ENCODE data around the gene GNMT.
"Not testable (repeated sequence)": the region's sequence is repeated elsewhere in the genome, so short reads cannot be mapped to it uniquely, and the experiment has no call there.

Gene GNMT

DNA sequence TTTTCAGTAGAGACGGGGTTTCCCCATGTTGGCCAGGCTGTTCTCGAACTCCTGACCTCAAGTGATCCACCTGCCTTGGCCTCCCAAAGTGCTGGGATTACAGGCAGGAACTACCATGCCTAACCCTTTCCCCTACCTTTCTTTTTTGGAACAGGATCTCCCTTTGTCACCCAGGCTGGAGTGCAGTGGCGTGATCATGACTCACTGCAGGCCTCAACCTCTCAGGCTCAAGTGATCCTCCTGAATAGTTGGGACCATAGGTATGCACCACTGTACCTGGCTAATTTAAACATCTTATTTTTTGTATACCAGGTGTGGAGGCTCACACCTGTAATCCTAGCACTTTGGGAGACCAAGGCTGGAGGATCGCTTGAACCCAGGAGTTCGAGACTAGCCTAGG, 19.2 kb upstream of the GNMT start:
- DNase-seq (ENCODE audit: low read depth): not testable (repeated sequence)

DNA sequence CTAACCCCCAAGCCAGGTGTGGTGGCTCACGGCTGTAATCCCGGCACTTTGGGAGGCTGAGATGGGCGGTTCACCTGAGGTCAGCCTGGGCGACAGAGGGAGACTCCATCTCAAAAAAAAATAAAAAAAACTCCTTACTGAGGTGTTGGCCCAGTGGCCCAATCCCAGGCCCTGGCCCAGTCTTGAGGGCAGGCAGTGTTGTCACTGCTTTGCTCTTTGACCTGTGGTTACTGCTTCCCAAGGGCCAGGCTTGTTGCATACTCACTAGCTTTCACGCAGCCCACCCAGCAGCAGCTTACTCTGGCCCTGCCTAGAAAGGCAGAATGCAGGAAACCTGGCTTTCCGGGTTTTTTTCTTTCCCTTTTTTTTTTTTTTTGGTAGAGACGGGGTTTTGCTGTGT, 18.1 kb upstream of the GNMT start:
- DNase-seq (ENCODE audit: low read depth): no peak

DNA sequence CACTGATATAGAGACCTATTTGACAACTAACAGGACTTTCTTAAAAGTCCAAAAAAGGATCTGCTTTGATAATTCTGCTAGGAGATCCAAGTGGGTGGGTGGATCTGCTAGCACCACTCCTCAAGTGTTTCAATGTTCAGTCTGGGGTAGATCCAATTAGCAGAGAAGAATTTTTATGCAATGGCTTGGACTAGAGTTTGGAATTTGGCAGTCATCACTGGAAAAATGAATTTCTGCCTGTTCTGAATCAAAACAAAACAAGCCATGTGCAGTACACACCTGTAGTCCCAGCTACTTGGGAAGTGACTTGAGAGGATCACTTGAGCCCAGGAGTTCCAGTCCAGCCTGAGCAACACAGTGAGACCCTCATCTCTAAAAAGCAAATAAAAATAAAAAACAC, 12.6 kb upstream of the GNMT start:
- no peak for DNase-seq (ENCODE audit: low read depth)

DNA sequence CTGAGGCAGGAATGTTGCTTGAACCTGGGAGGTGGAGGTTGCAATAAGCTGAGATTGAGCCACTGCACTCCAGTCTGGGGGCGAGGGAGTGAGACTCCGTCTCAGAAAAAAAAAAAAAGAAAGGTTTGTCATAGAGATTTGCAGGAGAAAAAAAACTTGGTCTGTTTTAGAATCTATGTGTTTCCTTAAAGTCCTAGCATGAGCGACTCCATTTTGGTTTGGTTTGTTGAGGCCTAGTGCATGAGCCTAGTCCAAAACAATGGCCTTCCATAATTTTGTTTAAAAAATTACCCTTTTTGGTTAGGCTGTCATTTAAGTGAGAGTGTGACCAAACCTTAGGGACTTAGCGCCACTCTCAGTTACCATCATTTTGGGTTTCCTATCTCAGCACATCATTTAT, 8.2 kb upstream of the GNMT start:
- no peak for DNase-seq (ENCODE audit: low read depth)

DNA sequence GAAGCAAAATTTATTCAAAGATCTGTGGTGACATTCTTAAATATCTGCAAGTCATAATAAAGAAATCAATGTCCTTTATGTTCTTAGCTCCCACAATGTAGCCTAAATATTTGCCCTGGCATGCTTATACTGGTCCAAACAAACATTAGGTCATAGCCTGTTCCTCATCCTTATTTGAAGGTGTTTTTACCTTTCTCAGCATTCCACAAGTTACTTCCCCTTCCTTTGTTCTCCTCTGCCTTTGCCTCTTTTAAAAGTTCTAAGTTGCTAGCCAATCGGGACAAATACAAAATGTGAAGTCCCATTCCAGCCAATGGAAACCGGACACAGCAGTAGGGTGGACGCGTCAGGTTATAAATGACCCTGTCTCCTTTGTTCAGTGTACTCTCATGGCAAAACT, 6.1 kb upstream of the GNMT start:
- DNase-seq (ENCODE audit: low read depth): not testable (repeated sequence)

DNA sequence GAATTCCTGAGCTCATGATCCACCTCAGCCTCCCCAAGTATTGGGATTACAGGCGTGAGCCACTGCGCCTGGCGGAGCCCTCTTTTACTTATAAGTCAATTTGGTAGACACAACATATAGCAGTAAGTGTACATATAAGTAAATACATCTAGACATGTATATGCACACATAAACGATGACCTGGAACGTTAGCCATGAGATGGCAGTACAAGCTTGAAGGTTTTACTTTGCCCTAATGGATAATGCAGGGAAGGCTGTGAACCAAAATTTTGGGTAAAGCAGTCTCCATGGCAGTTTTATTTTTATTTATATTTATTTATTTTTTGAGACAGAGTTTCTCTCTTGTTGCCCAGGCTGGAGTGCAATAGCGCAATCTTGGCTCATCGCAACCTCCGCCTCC, 2.4 kb upstream of the GNMT start:
- no peak for DNase-seq (ENCODE audit: low read depth)

DNA sequence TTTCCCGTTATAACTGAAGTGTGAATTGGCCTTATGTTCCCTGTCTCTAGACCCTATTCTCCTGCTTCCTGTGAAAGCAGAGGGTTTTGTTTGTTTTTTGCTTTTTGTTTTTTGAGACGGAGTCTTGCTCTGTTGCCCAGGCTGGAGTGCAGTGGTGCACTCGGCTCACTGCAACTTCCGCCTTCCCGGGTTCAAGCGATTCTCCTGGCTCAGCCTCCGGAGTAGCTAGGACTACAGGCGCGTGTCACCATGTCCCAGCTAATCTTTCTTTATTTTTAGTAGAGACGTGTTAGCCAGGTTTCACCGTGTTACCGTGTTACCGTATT, 674 bp upstream of the GNMT start:
- no peak for DNase-seq (ENCODE audit: low read depth)

DNA sequence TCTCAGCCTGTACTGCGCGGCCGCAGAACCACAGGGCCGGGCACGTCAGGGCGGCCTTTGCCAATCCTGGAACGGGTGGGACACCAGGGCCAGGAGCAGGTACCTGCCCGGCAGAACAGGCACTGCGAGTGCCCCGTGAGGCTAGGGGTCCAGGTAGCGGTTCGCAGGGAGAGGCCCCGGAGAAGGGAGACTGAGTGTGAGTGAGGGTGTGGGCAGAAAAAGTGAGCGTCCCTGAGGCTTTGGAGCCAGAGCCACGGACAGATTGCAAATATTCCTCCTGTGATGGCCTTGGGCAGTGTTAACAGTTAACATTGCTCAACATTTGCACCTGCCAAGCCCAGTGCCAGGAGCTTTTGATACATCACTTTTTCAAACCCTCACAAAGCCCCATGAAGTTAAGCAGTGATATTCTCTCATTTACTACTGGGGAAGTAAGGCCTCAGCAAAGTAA, 491 bp downstream of the GNMT start:
- no peak for DNase-seq (ENCODE audit: low read depth)

DNA sequence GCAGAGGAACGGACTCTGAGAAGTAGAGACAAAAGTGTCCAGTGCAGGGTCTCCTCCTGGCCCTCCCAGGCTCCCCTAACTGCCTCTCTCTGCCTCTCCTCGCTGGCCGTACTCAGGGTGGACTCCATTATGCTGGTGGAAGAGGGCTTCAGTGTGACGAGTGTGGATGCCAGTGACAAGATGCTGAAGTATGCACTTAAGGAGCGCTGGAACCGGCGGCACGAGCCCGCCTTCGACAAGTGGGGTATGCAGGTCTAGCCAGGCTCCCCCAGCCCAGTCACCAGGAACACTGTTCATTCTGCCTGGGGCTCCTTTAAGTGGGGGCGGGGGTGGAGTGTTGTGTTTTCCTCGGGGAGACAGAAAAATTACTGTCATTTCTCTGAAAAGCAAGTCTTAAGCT, 1.5 kb downstream of the GNMT start:
- DNase-seq (ENCODE audit: low read depth): no peak

DNA sequence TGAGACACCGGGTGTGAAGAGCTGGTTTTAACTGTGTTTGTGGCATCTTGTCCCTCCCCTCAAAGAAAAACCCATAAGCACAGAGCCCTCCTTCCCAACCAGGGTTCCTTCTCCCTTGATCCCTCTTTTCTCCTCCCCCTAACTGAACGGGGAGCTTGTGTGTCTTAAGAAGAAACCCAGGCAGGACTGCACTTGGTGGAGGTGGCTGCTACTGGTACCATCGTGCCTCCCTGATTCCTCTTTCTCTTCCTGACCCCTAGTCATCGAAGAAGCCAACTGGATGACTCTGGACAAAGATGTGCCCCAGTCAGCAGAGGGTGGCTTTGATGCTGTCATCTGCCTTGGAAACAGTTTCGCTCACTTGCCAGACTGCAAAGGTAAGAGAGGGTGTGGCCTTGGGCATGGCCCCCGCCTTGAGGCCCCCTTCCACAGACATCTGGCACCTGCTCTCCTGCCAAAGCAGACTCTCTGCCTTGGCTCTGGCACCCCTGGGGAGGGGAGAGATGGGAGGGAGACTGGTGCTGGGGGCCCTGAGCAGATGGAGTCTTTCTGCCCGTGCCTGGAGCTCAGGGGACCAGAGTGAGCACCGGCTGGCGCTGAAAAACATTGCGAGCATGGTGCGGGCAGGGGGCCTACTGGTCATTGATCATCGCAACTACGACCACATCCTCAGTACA, 2.1 kb downstream of the GNMT start:
- DNase-seq (ENCODE audit: low read depth): no peak

DNA sequence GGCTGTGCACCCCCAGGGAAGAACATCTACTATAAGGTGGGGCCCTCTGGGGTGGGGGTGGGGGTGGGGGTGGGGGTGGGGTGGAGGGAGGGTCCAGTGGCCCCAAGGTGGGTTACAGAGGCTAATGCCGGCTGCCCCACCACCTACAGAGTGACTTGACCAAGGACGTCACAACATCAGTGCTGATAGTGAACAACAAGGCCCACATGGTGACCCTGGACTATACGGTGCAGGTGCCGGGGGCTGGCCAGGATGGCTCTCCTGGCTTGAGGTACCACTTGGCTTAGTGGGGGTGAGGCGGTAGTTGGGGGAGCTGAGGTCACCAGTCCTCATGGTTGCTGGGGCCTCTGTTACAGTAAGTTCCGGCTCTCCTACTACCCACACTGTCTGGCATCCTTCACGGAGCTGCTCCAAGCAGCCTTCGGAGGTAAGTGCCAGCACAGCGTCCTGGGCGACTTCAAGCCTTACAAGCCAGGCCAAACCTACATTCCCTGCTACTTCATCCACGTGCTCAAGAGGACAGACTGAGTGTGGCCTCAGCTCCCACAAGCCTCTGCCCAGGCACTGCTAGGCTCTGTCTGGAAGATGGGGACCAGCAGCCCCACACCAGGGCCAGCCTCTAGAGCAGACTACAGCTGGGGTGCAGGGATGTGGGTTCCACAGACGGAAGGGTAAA, 2.8 kb downstream of the GNMT start:
- DNase-seq (ENCODE audit: low read depth): no peak

DNA sequence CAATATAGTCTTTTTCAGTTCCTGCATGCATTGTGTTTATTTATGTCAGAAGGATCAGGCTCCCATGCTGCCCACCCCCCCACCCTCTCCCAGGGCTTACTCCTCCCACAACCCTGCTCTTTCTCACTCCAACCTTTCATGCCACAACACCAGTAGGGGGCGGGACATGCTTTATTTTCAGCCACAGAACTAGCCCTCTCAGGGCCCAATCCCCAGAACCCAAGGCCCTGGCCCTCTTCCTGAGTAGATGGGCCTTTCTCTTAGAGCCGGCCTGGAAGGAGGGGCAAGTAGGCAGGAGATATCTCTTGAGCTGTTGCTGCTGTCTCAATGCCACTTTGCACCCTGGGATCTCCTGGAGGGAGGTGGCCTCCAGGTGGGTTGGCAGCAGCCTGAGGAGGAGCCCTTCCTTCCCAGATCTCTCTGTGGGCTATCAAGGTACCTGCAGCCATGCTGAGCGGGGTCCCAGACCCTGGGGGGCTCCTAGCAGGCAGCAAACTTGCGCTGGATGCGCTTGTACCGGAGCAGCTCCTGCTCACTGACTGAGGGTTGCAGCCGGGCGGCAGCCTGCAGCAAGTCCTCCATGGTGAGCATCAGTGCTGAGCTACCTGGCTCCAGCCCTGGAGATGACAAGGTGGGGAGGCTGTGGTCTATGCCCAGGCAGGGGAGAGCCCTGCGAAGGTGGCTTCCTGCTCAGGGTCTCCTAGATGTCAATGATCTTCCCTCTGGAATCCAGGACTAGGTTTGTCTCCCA, 3.5 kb downstream of the GNMT start:
- no peak for DNase-seq (ENCODE audit: low read depth)

DNA sequence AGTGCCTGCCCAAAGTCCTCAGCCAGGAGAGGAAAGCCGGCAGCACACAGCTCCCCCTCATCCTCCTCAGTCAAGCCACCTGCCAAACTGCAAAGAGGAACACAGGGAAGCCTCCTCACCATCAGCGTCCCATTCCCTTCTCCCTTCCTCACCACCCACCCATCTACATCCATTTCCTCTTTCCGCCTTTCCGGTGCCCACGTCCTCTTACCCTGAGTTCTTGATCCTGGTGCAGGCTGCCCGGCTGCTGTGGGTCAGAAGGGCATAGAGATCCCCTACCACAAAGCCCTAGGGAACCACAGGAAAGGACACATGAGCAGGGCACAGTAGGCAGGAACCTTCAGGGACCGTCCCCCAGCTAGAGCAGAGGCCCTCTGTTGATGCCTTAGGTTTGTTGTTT, 6.0 kb downstream of the GNMT start:
- DNase-seq (ENCODE audit: low read depth): no peak

DNA sequence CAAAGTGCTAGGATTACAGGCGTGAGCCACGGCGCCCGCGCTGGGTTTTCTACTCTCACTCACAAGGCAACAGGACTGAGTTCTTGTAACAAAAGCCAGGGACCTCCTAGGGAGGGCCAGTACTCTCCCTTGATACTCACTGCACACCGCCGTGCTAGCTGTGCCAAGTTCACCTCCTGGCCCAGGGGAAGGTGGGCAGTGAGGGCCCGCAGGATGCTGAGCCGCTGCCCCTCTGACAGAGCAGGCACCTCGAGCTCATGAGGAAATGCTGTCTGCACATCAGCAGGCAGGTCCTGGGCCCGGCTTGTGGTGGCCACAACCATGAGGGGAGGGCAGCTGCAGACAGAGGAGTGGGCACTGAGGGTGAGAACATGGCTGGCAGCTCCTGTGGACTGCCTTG, 6.7 kb downstream of the GNMT start:
- no peak for DNase-seq (ENCODE audit: low read depth)

DNA sequence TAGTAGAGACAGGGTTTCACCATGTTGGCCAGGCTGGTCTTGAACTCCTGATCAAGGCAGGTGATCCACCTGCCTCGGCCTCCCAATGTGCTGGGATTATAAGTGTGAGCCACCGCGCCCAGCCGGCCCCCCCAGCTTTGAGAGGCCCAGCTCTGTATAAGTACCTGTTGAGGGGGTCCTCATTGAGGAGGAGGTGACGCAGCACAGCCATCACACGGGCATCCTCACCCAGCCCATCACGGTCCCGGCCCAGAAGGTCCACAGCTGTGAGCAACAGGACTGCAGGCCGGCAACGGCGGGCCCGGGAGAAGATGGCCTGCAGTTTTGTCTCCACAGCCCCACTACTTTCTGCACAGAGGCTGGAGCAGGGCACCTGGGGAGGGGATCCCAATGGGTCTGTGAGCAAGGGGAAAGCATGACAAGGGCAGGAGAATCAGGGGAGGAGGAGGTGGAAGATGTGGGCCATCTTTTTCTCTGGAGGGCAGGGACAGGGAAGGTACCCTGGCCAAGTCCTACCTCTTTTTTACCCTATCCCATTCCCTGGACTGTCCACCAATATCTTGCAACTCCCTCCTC, 7.7 kb downstream of the GNMT start:
- DNase-seq (ENCODE audit: low read depth): no peak

DNA sequence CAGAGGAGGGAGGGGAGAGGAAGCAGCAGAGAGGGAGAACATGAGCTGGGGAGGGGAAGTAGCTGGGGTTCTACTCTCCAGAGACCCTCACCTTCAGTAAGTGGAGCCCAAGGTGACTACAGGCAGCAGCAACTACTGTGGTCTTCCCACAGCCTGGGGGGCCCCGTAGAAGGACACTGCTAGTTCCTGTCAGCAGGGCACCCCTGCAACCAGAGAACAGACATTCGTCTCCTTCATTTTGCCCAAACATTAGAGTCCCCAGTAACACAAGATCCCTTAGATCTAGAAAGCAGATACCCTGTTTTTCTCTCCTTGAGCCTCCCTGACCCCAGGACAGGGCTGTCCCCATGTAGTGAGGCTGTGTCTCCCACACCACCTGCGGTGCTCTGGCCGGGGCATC, 8.2 kb downstream of the GNMT start:
- no peak for DNase-seq (ENCODE audit: low read depth)

DNA sequence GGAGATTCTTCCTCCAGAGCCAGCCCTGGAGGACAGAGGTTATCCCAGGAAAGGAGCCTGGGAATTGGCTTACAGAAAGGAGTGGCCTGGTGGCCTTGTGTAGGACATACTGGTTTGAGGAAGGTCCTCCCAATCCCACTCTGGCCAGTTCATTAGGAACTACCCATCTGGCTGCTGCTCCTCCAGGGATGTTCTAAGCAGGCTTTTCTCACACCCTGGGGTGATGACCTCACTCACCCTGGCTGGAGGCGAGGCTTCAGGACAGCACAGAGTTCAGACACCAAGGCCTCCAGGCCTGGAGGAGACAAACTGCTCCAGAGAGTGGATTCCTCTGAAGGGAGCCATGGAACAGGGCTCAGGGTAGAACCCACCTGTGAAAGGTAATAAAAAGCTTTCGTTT, 8.9 kb downstream of the GNMT start:
- DNase-seq (ENCODE audit: low read depth): no peak

DNA sequence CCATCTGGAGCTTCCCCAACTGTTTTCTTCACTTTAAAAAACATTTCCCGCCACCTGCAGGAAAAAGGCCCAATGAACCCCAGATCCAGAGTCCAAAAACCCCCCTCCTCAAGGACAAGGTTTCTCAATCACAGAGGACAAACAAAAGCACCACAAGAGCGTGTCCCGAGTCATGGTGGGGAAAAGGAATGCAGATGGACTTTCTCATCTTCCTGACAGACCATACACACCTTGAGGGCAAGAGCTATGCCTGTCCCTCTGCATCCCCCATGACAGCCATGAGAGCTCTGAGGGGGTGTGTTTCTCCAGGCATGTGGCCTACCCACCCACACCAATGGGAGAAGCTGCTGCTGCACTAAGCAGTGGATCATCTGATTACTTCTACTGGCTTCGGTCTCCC, 9.4 kb downstream of the GNMT start:
- no peak for DNase-seq (ENCODE audit: low read depth)

DNA sequence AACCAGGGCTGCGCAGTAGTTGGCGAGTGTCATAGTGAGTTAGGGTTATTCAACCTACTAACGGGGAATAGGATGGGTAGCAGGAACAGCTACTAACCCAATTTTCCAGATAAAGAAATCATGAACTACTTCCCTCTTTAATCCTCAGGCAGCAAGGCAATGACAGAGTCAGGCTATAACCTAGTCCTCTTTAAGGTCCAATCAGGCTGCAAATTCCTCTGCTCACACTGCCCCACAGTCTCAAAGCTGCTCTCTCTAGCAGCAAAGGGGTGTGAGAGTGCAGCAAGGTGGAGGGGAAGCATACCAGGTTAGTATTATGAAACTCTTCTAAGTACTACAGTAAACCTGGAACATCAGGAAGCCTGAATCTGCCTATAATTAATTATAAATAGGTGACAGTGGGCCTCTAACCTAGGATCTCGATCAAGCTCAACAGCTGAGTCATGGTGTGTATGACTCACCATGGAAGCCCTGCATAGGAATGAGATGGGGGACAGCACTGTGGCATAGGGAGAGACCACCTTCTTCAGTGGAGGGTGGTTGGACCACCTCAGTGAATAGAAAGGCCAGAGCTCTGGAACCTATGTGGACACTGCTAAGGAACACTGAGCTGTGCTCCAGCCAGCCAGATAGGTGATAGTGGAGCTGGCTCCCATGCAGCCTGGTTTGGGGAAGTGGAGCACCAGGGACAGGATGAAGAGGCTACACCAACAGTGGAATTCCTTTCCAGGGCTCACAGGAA, 10.5 kb downstream of the GNMT start:
- DNase-seq (ENCODE audit: low read depth): no peak

DNA sequence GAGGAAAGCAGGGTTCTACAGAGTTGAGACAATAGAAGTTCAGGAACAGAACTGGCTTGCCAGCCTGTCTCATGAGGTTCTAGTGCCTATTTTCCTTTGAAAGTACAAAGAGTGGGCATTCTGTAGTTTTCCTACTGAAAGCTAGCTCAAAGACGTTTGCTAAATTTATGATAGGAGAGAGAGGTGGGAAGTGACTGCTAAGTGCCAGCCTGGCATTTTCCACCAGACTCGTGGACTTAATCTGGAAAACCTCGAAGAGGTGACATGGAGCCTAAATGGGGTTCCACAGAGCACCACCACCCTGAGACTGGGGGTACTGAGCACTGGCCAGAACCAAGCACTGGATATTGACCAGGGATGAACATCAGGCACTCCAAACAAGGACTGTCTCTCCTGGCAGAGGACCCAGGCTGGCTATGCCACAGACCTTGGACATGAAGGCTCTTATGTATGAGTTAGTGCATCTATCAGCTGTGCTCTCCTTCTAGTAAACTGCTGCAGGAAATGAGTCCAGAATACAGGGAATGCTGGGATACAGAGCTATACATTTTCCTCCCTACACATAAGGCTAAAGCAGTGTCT, 11.3 kb downstream of the GNMT start:
- DNase-seq (ENCODE audit: low read depth): no peak

DNA sequence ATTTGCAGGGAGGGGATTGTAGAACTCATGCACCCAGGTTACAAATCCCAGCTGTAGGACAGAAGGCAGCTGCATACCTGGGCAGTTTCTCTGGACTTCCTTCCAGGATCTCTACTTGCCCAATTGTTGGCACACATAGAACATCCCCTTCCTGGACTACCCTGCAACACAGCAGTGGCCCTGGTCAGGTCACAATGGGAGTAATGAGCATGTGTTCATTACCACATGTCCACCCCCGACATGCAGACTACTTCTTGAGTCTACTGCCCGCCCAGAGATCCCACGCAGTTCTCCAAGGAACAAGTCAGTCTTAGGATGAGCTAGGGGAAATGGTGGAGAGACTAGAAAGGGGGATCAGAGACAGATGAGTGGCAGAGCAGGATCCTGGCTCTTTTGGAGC, 13.4 kb downstream of the GNMT start:
- no peak for DNase-seq (ENCODE audit: low read depth)

DNA sequence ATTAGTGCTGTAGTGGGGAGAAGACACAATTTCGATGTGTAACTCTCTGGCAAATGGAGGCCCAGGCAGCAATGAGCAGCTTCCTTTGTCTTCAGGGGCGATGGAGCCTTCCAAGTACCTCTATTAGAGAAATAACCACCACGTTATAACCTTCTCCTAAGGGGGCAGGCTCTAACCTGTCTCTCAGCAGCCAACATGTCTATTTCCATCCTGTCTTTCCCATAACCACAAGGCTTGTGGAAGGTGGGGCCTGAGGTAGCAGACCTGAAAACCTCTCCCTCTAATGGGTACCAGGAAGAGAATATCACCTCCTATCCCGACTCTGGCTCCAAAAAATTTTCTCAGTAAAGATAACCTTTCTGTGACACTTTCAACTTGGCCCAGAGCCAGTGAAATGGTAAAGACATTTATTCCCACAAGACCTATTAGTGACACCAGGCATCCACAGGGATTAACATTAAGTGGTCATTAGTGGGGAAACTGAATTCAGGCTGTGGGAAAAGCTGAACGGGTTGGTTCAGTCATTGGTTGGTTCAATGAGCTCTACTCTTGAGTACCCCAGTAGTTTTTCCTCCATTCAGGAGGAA, 14.5 kb downstream of the GNMT start:
- no peak for DNase-seq (ENCODE audit: low read depth)
